A673 (cell line): ENCODE results near the gene RASIP1. TPM values are rescaled to one million over a fixed set of nuclear protein-coding genes. Genes with fewer than 3 reads are reported as not detected.
A peak's percentile ranks its signal among the peaks of the same experiment; 100 is the strongest.

ENCODE experiments used
- BruUV-seq: library from RNA; stranded (reverse); fragments of 400-500 nt; replicated peaks from 2 replicates; lab custom pipeline; 2021; lab: Mats Ljungman, UMichigan
- CTCF ChIA-PET: fragments of 300-600 bp; sonication (Branson Sonifier 250); formaldehyde crosslinking; loops from one replicate; lab custom pipeline; 2022; ENCODE audit warnings: antibody characterized with exemption; lab: Charles Lee
- POLR2A ChIA-PET: fragments of 300-600 bp; sonication (Branson Sonifier 250); formaldehyde crosslinking; loops from one replicate; lab custom pipeline; 2022; ENCODE audit warnings: antibody characterized with exemption; ENCODE audit not compliant: low non-redundant PET; lab: Charles Lee
- DNase-seq: peaks from one replicate; pipeline ENCODE4 v3.0.0-alpha.2; 2015; ENCODE audit warnings: low spot score
- H3K27ac ChIP-seq: fragments of 200-600 bp; sonication (generic); 2 replicates; pipeline ENCODE4 v1.5.1; 2016; ENCODE audit warnings: mixed run types, low read depth, mild to moderate bottlenecking, mixed read lengths, antibody characterized with exemption, low read length; ENCODE audit not compliant: poor library complexity, severe bottlenecking
- H3K27me3 ChIP-seq: fragments of 200-600 bp; sonication (generic); replicated peaks from 2 replicates; pipeline ENCODE4 v1.6.1; 2017; ENCODE audit warnings: mixed run types, low read depth, mild to moderate bottlenecking, mixed read lengths, antibody characterized with exemption, low read length; ENCODE audit not compliant: insufficient read depth, poor library complexity
- H3K36me3 ChIP-seq: fragments of 200-600 bp; sonication (generic); 2 replicates; pipeline ENCODE4 v1.6.1; 2016; ENCODE audit warnings: mixed run types, mild to moderate bottlenecking, mixed read lengths, antibody characterized with exemption, low read length; ENCODE audit not compliant: insufficient read depth, poor library complexity, severe bottlenecking
- H3K4me1 ChIP-seq: fragments of 200-600 bp; sonication (generic); 2 replicates; pipeline ENCODE4 v1.6.1; 2017; ENCODE audit warnings: mixed run types, mild to moderate bottlenecking, mixed read lengths, antibody characterized with exemption, low read length; ENCODE audit not compliant: insufficient read depth, poor library complexity, severe bottlenecking
- H3K4me3 ChIP-seq: fragments of 200-600 bp; sonication (generic); 2 replicates; pipeline ENCODE4 v1.5.1; 2016; ENCODE audit warnings: low read depth, mixed run types, mild to moderate bottlenecking, mixed read lengths, low read length; ENCODE audit not compliant: poor library complexity, severe bottlenecking
- H3K9me3 ChIP-seq: fragments of 200-600 bp; sonication (generic); 2 replicates; pipeline ENCODE4 v1.6.1; 2016; ENCODE audit warnings: mixed run types, low read depth, mild to moderate bottlenecking, mixed read lengths, antibody characterized with exemption, low read length; ENCODE audit not compliant: poor library complexity, severe bottlenecking
- EZH2 ChIP-seq: fragments of 200-600 bp; sonication (generic); IDR thresholded peaks from 2 replicates; pipeline ENCODE4 v1.6.1; 2017; ENCODE audit warnings: borderline replicate concordance, low read depth, mild to moderate bottlenecking, mixed read lengths, antibody characterized with exemption, low read length; ENCODE audit not compliant: poor library complexity, severe bottlenecking
- intact Hi-C: fragments of 100-400 bp; cut with micrococcal nuclease; formaldehyde crosslinking; loops from one replicate; pipeline ENCODE4 v1.10.0; 2022; ENCODE audit not compliant: unreplicated experiment
- total RNA-seq: library from RNA; stranded (reverse); gene quantifications from 2 replicates; pipeline ENCODE4 v1.2.3, GENCODE V29; 2021
- TF ChIP-seq, protein P1 (sequence below): fragments of 300-800, 200-600 bp; sonication (generic); conservative IDR thresholded peaks from 2 replicates; pipeline ENCODE4 v1.5.1; 2017; ENCODE audit warnings: low read depth, mild to moderate bottlenecking, antibody characterized with exemption, low read length, moderate library complexity, mixed read lengths

The RASIP1 gene
- total RNA-seq, 1 experiment from 2014 or later = 3.8 TPM

DNA sequence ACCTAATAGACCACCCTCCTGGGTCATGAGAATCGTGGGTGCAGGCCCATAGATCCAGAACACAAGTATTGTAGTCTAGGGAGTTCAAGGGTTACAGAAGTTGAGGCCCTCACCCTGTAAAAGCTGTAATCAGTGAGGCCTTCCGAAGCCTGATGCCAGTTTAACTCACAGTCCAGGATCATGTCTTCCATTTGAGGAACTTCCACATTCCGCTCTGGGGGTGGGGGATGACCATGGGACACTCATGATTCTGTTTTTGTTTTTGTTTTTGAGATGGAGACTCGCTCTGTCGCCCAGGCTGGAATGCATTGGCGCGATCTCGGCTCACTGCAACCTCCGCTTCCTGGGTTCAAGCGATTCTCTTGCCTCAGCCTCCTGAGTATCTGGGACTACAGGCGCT is 1.7 kb upstream of the RASIP1 start:
- ChIA-PET CTCF (interaction anchor here (0.6 kb wide), 1 partner anchor 460 kb away, joined by 8 read pairs; no protein-coding TSS in a partner anchor), POLR2A (no interaction called here)
- Histone ChIP-seq H3K4me1 (peaks cover 26% of the 10 kb centered on the region), H3K36me3 (no peaks in the 10 kb centered on the region), H3K27me3 (no peaks in the 10 kb centered on the region), H3K27ac (no peak overlapping the region), H3K4me3 (no peak overlapping the region), H3K9me3 (no peaks in the 10 kb centered on the region)
- no peak for TF ChIP-seq EZH2
- TF ChIP-seq, protein P1, sequence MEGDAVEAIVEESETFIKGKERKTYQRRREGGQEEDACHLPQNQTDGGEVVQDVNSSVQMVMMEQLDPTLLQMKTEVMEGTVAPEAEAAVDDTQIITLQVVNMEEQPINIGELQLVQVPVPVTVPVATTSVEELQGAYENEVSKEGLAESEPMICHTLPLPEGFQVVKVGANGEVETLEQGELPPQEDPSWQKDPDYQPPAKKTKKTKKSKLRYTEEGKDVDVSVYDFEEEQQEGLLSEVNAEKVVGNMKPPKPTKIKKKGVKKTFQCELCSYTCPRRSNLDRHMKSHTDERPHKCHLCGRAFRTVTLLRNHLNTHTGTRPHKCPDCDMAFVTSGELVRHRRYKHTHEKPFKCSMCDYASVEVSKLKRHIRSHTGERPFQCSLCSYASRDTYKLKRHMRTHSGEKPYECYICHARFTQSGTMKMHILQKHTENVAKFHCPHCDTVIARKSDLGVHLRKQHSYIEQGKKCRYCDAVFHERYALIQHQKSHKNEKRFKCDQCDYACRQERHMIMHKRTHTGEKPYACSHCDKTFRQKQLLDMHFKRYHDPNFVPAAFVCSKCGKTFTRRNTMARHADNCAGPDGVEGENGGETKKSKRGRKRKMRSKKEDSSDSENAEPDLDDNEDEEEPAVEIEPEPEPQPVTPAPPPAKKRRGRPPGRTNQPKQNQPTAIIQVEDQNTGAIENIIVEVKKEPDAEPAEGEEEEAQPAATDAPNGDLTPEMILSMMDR = no peak
- intact Hi-C loops = no loop called here
- no TSS peak for BruUV-seq
- DNase-seq = no peak

DNA sequence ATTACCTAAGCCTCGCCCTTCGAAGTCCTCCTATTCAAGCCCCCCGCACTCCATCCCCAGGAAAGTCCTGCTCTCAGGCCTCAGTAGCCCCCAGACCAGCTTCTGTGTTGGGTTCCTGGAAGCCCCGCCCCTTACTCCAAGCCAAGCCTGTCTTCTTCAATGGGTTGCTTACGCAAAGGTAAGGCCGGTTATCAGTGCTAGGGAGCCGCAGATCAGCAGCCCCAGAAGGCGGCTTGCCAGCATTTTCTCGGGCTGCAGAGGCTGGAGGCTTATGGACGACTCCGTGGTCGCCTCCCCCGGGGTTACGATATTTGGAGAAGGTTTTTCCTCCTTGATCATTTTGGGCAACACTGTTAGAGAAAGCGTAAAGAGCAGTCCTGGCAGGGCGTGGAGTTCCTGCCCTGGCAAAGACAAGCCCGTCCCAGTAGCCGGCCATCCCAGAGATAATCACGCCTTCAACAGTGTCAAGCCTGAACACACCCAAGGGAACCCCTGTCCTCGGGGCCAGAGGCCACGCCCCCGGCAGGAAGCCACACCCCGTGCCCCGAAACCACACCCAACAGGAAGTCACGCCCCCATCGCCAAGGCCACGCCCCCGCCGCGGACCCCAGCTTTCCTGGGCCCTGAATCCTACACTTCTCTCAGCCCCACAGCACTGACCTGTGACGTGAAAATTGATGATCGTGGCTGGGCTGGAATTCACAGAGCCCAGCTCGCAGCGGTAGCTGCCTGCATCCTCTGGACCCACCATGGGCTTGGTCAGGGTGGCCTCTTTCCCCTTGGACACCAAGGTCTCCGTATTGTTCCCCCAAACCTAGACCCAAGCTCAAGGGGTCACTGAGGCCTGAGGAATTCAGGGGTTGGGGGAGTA is 954 bp upstream of the RASIP1 start:
- H3K27ac ChIP-seq = no peak overlapping the region
- H3K9me3 ChIP-seq = no peaks in the 10 kb centered on the region
- peak; percentile 43 for DNase-seq
- CTCF ChIA-PET = interaction anchor here (0.6 kb wide), 2 partner anchors 381 to 459 kb away, joined by 8 to 9 read pairs; no protein-coding TSS in a partner anchor
- intact Hi-C loops = no loop called here
- BruUV-seq = no TSS peak
- no peak overlapping the region for H3K4me3 ChIP-seq
- H3K36me3 ChIP-seq = no peaks in the 10 kb centered on the region
- POLR2A ChIA-PET = no interaction called here
- TF ChIP-seq, protein P1 = no peak
- peaks cover 23% of the 10 kb centered on the region for H3K4me1 ChIP-seq
- H3K27me3 ChIP-seq = no peaks in the 10 kb centered on the region

DNA sequence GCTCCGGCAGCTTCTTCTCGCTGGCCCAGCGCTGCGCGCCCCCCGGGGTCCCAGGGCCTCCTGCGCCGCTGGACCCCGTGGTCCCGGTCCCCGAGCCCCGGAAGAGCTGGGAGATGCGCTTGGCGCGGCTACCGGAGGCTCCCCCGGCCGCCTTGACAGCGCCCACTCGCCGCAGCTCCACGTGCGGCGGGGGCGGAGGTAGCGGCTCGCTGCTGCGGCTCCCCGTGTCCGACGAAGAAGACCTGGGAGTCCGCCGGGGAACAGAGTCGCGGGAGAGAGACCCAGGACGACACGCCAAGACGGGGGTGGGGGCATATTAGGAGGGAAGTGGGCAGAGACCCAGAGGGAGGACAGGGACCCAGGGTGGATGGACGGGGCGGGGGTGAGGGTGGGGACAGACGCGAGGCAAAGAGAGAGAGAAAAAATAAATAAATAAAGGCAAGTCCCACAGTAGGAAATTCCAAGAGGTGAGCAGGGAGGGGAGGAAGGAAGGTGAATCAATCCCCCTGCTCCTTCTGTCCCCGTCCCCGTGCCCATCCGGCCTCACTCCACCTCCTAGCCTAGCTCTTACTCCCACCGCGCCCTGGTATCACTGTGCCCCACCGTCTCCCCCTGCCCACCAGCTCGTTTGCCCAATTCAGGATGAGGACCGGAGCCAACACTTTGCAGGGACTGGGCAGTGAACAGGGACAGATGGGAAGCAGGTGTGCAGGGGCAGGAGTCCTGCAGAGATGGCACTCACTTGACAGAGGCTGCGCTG is 826 bp downstream of the RASIP1 start:
- CTCF ChIA-PET = interaction anchor here (0.8 to 1.5 kb wide), 2 partner anchors 65 to 231 kb away, joined by 3 to 4 read pairs; no protein-coding TSS in a partner anchor

More for the DNA sequence above, 826 bp downstream of the RASIP1 start:
- POLR2A ChIA-PET = interaction anchor here (0.5 kb wide), 1 partner anchor 616 kb away, joined by 3 read pairs; no protein-coding TSS in a partner anchor
- peak overlapping the region; percentile 59 for H3K4me3 ChIP-seq
- no peaks in the 10 kb centered on the region for H3K9me3 ChIP-seq
- intact Hi-C loops = loop anchor here (5.0 kb wide), 1 partner anchor 92 kb away; the partner anchor contains the start of gene CA11
- no TSS peak for BruUV-seq
- TF ChIP-seq EZH2 = no peak
- TF ChIP-seq, protein P1 = no peak
- no peaks in the 10 kb centered on the region for H3K27me3 ChIP-seq
- no peak for DNase-seq
- H3K4me1 ChIP-seq = peaks cover 21% of the 10 kb centered on the region
- peak overlapping the region; percentile 73 for H3K27ac ChIP-seq
- no peaks in the 10 kb centered on the region for H3K36me3 ChIP-seq
